Measurements from ENCODE around the gene ADAMTS14. TPM values are rescaled to one million over a fixed set of nuclear protein-coding genes. Genes with fewer than 3 reads are reported as not detected.
"Not testable (repeated sequence)": the region's sequence is repeated elsewhere in the genome, so short reads cannot be mapped to it uniquely, and the experiment has no call there.

The ADAMTS14 gene
- total RNA-seq, 1 donor from 2014 or later, result 1.4 TPM

DNA sequence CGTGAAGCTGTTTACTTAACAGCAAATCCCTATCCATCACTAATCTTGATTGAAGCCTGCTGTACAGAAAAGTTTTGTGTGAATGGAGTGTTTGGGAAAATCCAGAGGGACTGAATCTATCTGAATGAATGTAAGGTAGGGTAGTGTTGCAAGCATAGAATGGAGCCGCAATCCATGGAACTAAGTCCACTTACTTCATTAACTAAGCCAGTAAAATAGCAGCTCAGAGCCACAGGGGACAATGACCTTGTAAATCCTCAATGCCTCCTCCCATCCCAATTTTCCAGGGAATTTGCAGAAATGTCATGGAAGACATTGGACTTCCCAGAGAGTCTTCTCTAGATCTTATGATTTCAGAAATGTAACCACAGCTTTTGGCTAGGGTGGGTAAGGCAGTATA lies 97.7 kb downstream of the ADAMTS14 start:
- Mint-ChIP-seq H3K9me3 (peaks cover 6% of the 10 kb centered on the region), H3K4me1 (ENCODE audit: unreplicated experiment) (no peaks in the 10 kb centered on the region), H3K36me3 (no peaks in the 10 kb centered on the region), H3K27me3 (peaks cover 7% of the 10 kb centered on the region), H3K27ac (no peak overlapping the region), H3K4me3 (no peak overlapping the region)
- no peak for DNase-seq (ENCODE audit: extremely low spot score, unreplicated experiment)
- TF ChIP-seq, protein P1, sequence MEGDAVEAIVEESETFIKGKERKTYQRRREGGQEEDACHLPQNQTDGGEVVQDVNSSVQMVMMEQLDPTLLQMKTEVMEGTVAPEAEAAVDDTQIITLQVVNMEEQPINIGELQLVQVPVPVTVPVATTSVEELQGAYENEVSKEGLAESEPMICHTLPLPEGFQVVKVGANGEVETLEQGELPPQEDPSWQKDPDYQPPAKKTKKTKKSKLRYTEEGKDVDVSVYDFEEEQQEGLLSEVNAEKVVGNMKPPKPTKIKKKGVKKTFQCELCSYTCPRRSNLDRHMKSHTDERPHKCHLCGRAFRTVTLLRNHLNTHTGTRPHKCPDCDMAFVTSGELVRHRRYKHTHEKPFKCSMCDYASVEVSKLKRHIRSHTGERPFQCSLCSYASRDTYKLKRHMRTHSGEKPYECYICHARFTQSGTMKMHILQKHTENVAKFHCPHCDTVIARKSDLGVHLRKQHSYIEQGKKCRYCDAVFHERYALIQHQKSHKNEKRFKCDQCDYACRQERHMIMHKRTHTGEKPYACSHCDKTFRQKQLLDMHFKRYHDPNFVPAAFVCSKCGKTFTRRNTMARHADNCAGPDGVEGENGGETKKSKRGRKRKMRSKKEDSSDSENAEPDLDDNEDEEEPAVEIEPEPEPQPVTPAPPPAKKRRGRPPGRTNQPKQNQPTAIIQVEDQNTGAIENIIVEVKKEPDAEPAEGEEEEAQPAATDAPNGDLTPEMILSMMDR (conservative IDR thresholded peaks at IDR 0.05), result no peak

DNA sequence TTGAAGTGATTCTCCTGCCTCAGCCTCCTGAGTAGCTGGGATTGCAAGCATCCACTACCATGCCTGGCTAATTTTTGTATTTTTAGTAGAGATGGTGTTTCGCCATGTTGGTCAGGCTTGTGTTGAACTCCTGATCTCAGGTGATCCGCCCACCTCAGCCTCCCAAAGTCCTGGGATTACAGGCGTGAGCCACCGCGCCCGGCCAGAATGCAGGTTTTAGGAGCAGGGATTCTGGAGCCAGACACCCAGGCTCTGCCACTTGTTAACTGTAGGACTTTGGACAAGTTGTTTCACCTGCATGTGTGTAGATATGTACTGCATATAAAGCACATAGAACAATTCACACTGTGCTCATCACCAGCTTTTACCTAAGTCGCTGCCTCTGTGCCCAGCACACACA lies 98.2 kb downstream of the ADAMTS14 start:
- H3K9me3 Mint-ChIP-seq; H3K27me3 Mint-ChIP-seq; H3K4me1 Mint-ChIP-seq (ENCODE audit: unreplicated experiment); H3K36me3 Mint-ChIP-seq; H3K27ac Mint-ChIP-seq; DNase-seq (ENCODE audit: extremely low spot score, unreplicated experiment); H3K4me3 Mint-ChIP-seq: not testable (repeated sequence)

DNA sequence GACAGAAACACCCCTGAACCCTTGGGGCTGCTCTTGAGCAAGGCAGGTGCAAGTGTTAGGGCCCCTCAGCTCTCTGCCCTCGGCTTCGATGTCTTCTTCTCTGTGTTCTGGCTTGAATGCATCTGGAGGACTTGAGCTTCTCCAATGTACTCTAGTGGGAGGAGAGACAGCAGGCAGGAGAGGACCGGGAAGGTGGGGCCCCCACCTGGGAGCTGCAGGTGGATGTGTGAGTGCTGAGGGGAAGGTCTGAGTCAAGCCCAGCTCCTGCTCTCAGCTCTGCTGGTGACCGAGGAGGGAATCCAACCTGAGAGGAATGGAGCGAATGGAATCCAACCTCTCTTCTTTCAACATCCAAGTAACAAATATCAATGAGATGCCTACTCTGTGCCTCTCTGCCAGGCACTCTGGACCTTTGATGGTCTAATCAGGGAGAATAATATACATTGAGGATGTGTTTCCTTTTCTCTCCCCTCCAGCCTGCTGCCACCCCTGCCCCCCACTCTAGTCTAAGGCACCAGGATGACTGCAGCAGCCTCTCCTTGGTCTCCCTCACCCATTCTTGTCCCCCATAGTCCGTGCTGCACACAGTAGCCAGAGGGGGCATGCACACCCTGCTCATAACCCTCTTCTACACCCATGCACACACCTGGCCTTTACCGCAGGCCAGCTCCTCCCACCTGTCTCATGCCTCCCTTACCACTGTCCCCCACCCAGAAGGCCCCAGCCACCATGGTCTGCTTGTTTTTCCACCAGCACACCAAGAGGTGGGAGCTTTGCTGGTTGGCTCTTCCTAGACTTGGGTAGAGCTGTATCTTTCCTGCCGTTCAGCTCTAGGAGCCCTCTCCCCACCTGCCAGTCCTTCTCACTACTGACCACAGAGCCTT lies 99.2 kb downstream of the ADAMTS14 start:
- Mint-ChIP-seq H3K4me1 (ENCODE audit: unreplicated experiment) (no peaks in the 10 kb centered on the region), H3K9me3 (no peaks in the 10 kb centered on the region), H3K27me3 (peaks cover 7% of the 10 kb centered on the region), H3K4me3 (no peak overlapping the region), H3K27ac (no peak overlapping the region), H3K36me3 (no peaks in the 10 kb centered on the region)
- DNase-seq (ENCODE audit: extremely low spot score, unreplicated experiment), result no peak
- TF ChIP-seq, protein P1 (conservative IDR thresholded peaks at IDR 0.05), result no peak

DNA sequence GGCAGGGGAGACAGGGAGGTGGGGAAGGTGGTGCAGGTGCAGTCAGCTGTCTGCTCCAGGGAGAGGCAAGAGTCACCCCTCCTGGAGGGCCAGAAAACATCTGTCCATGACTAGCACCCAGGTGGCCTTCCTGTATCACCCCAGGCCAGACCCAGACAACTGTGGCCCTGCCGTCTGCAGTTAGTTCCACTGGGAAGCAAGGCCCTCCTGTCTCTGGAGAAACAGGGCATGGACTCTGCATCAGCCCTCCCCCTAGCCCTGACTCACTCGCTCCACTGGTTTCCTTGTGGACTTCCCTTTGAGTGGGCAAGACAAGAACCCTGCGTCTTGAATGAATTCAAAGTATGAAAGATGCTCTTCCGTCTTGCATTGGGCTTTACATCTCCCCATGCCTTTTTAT lies 100.3 kb downstream of the ADAMTS14 start:
- Mint-ChIP-seq H3K4me1 (ENCODE audit: unreplicated experiment) (no peaks in the 10 kb centered on the region), H3K4me3 (no peak overlapping the region), H3K27ac (no peak overlapping the region), H3K9me3 (no peaks in the 10 kb centered on the region), H3K36me3 (no peaks in the 10 kb centered on the region), H3K27me3 (peaks cover 5% of the 10 kb centered on the region)
- TF ChIP-seq, protein P1 (conservative IDR thresholded peaks at IDR 0.05), result no peak
- DNase-seq (ENCODE audit: extremely low spot score, unreplicated experiment), result no peak

DNA sequence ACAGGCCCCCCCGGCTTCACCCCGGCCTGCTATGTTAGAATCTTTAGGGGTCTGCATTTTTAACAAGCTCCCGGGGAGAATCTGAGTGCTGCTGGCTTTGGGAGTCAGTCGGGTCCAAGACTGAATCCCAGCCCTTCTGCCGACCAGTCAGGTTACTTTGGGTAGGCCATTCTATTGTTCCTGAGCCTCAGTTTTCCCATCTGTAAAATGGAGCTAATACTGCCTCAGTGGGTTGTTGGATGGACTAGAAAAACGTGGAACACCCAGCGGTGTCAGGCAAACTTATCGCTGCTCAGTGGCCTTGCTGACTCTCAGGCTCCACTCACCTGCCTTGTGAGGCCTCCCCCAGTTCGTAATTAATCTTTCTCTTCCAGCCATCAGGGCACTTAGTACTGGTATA lies 101.2 kb downstream of the ADAMTS14 start:
- Mint-ChIP-seq H3K27me3 (peaks cover 5% of the 10 kb centered on the region), H3K4me3 (no peak overlapping the region), H3K36me3 (no peaks in the 10 kb centered on the region), H3K9me3 (no peaks in the 10 kb centered on the region), H3K4me1 (ENCODE audit: unreplicated experiment) (peaks cover 5% of the 10 kb centered on the region), H3K27ac (no peak overlapping the region)
- DNase-seq (ENCODE audit: extremely low spot score, unreplicated experiment), result no peak
- TF ChIP-seq, protein P1 (conservative IDR thresholded peaks at IDR 0.05), result no peak

DNA sequence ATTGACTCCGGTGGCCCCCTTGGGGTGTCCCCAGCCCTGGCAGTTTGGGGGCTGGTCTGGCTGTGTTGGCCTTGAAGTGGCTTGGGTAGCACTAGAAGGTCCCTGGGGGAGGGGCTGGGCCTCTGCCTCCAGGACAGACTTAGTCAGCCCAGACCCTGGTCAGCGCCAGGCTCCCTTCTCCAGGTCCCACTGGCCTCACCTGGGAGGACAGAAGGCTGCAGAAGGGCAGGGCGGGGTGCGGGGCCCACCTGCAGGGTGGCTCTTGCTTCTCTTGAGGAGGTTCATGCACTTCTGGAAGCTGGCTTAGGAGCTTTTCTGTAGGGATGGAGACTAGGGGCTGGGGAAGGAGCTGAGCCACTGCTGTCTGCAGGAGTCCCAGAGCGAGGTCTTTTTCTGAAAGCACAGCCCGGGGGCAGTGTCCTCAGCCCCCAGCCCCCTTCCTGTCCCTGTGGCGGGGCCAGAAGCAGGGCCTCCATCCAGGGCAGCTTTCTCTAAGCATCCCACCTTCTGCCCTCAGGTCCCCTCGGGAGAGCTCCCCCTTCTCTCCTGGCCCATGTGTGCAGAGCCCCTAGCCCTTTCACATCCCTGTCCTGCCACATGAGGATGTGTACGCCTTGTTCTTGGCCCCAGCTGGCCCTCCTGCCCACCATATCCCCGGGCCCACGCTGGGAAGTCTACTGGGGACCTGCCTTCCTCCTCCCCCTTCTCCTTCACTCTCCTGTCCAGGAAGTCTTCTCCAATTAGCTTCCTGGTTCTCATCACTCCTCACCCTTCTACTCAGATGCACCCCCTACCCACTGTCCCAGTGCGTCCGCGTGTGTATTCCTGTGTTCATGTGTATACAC lies 101.9 kb downstream of the ADAMTS14 start:
- no peaks in the 10 kb centered on the region for H3K36me3 Mint-ChIP-seq
- H3K27ac Mint-ChIP-seq, result no peak overlapping the region
- DNase-seq (ENCODE audit: extremely low spot score, unreplicated experiment), result no peak
- TF ChIP-seq, protein P1 (conservative IDR thresholded peaks at IDR 0.05), result no peak
- H3K27me3 Mint-ChIP-seq, result peaks cover 5% of the 10 kb centered on the region
- H3K4me1 Mint-ChIP-seq (ENCODE audit: unreplicated experiment), result peaks cover 11% of the 10 kb centered on the region
- no peaks in the 10 kb centered on the region for H3K9me3 Mint-ChIP-seq
- H3K4me3 Mint-ChIP-seq, result no peak overlapping the region
